HG02571 (cell line): Measurements from ENCODE around the gene LAMTOR2.
"Not testable (repeated sequence)": the region's sequence is repeated elsewhere in the genome, so short reads cannot be mapped to it uniquely, and the experiment has no call there.

ENCODE experiments used
- ATAC-seq: cut with Tn5 transposase; IDR thresholded peaks from one replicate; pipeline ENCODE4 v1.9.1; 2021; ENCODE audit warnings: mild to moderate bottlenecking, moderate library complexity; ENCODE audit not compliant: unreplicated experiment

The LAMTOR2 gene

DNA sequence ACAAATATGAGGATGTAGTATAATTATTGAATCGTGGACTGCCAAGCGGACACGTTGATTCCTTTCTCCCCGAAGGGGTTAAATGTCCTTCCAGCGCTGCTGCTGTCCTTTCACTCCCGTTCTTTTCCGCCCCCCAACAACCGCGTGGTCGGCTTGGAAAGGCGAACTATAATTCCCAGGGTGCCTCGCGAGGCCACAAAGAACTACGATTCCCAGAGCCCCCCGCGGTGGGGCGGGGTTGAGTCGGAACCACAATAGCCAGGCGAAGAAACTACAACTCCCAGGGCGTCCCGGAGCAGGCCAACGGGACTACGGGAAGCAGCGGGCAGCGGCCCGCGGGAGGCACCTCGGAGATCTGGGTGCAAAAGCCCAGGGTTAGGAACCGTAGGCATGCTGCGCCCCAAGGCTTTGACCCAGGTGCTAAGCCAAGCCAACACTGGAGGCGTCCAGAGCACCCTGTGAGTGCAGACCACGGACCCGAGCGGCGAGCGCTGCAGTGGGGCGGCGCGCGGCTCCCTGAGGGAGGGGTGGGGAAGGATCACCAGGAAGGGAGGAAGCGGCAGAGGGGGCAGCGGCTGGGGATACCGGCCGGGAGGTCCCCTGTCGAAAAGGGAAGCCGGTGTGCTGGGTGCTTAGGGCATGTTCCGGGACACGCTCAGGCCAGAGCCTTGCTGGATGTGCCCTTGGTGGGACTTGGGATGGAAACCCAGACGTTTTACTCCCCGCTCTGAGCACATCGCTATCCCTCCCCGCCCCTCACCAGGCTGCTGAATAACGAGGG lies at the start of gene LAMTOR2:
TSS of gene LAMTOR2 (plus strand) at position 283 of the 781 bp plus-strand sequence. CDS start at position 391, 108 bp downstream.
- peak; percentile 66 for ATAC-seq

DNA sequence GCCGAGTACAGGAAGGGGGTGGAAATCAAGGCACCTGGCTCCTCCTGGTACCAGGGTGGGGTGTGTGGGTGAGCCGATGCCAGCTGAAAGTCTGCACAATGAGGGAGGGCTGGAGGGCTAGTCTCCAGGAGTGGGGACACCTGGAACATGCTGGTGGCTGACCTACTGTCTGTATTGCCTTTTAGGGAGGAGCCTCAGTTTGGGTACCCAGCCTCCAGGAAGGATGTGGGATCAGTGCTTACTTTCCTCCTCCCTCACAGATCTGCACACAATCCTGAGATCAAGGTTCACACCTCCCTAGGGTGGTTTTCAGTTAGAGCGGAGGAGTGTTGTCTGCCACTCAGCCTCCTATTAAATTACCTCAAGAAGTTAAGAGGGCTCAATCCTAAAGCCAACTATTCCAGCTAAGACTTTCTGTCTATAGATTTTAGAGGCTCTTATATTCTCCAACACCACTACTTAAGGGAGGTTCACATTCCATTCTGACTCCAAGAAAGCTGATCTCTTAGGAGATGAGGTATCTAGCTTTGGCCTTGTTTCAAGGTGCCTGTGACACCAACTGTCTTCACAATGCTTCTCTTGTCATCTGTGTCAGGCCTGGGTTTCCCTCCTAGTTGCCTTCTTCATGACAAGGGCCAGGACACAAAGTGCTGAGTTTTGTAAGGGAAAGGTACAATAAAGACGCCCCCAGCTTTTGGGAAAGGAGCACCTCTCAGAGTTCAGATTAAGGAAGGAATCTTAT lies 49.6 kb upstream of the LAMTOR2 start:
- no peak for ATAC-seq

DNA sequence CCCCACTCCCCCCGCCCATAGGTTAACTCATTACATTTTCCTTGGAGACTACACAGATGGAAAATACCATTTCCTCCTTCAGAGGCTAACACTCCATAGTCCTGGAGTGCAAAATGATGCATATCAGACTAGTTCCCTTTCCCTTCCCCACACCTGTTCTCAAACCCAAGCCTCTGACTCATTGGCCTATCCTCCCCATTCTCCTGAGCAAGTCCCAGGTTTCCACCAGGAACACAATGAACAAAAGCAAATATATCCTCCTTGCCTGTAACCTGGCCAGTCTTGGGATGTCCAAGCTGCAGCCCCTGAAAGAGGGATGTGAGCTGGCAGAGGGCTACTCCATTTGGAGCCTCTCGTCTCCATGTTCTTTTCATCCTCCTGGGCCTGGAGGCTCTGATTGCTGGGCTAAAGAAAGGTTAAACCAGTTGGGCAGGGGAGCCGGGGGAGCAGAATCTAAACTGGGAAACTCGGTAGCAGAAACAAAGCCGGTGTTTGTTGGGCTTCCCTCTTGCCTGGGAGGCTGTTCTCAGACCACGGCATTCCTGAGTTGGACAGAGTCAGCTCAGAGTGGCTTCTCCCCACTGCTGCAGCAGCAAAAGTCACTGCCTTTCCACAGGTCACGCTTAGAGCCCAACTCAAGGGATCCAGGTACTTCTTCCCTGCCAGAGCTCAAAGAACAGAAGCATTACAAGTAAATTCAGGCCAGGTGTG lies 47.8 kb upstream of the LAMTOR2 start:
- ATAC-seq, result no peak

DNA sequence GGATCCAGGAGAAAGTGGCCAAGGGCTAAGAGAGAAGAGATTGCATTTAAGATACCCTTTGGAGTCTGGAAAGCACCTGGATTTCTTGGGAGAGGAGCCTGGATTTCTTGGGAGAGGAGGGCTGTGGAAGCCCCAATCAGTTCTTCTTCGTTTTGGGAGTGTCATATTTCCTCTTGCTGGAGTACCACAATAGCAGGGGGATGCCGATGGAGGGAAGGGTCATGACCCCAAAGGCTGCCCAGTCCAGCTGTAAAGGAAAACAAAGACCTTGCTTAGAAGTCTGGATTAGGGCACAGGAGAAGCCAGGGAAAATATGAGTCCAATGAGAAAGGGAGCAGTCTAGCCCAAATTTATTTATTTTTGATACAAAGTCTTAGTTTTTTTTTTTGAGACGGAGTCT lies 45.2 kb upstream of the LAMTOR2 start:
- no peak for ATAC-seq

DNA sequence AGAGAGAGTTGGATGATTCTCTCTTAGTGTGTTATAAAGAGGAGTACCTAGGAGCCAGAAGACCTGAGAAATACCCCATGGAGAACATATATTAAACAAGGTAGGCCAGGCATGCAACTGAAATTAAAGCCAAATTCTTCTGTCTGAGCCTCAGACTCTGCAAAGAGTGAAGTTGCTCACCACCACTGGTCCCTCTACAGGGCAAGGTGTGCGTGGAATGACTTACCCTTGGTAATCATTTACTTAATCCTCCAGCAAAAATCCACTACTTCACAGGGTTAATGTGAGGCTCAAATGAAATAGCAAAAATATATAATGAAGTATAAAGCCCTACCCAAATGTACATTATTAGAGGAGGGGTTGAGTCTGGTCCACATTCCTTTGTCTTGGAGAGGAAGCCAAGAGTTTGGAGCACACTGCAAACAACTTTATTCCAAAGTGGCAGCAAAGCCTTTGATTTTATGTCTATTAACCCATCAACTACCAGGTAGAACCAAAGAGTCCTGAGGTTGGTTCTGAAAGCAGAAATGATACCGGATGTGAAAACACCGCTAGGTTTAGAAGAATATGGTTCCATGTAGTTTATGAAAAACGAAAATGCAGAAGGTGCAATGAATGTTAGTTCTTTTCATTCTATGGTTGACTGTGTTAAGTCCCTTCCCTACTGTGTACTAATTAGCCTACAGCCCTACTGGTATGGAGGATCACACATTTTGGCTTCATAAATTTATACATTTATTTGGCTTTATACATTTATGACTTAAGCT lies 42.3 kb upstream of the LAMTOR2 start:
- ATAC-seq, result no peak

DNA sequence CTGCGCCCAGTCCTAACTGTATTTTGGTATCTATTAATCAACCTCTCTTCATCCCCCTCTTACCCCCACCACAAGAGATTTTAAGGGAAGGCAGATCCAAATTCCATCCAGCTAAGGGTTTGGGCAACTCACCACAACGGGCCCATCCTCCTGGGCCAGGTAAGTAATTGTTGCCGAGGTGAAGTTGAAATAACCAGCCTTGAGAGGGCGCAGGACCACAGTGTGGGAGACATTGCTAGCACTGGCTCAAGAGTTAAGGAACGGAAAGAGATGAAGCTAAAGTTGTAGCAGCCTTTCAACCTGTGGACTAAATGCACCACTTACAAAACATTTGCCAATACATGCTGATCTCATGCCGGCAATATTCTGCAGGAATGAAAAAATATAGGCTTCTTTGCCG lies 39.8 kb upstream of the LAMTOR2 start:
- ATAC-seq, result no peak

DNA sequence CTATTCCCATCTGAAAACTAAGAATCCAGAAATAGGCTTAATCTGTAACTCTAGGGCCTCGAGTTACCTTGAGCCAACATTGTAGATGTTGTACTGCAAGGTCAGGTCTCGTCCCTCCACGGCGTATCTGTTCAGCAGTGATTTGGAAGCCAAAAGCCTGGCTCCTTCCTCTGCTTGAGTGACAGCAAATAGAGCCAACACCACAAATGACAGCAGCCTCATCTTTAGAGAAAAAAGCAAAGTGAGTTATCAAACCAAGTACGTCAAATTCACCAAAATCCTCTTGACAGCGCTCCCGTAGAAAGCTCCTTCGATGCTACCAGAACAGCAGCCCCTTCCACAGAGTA lies 34.7 kb upstream of the LAMTOR2 start:
- no peak for ATAC-seq

DNA sequence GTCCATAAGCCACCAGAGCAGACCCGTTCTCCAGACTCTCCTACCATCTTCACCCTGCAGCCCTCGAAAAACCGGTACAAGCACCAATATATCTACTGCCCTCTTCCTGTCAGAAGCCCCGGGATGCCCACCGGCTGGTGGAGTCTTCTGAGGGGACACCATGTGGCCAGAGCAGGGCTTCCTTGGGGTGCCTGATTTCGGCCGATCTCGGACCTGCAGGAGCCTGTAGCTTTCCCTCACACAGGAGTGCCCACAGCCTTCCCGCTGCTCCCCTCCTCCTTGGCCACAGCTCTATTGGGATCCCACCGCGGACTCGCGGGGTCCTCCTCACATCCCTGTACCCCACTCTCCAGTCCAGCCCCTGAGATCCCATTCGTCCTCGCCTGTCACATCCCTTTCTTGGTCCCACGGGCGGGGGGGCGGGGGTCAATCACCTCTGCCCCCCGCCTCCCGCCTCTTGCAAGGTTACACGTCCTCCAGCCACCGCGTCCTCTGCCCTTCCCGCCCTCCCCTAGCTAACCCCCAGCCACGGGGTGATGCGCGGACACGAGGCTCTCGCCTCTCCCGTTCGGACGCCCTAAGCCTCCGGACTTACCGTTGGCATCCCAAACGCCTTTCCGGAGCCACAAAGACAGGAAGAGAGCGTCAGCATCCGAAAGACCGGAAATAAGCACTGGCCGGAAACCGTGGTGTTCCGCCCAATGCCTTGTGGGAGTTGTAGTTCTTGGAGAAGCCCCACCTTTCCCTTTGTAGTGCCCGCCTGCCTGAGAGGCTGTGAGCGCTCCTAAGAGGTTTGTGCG lies 34.1 kb upstream of the LAMTOR2 start, which contains the start of gene SSR2:
TSS of gene SSR2 (minus strand) at position 659 of the 800 bp plus-strand sequence. CDS start 784 bp downstream, outside the sequence.
- ATAC-seq, result peak; percentile 97

DNA sequence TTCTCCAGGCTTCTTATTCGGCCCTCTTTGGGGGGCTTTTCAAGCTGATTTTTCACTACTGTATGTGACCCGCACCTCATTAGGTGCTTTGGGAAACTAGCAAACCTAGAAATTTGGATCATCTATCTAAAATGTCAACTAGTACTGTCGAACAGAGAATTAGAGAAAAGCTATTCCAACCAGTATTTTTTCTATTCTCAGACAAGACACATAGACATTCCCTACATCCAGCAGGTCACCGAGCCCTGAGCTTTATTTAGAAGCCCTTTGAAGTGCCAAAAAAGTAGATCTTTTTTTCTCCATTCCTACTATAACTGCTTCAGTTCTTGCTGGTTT lies 33.5 kb upstream of the LAMTOR2 start:
- no peak for ATAC-seq

DNA sequence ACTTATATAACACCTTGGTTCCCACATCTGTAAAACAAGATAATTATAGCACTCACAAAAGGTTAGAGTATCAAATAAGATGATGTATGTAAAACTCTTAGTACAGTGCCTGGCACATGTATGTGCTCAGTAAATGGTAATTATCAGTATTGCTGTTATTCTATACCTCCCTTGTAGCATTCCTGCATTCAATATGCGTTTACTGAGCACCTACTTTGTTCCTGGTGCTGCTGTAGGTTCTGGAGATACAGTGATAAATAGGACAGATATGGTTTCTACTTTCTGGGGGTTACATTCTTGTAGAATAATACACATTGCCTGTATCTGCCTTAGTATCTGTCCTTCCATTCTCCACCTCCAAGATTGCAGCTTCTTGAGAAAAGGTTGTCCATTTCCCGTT lies 32.6 kb upstream of the LAMTOR2 start:
- no peak for ATAC-seq

DNA sequence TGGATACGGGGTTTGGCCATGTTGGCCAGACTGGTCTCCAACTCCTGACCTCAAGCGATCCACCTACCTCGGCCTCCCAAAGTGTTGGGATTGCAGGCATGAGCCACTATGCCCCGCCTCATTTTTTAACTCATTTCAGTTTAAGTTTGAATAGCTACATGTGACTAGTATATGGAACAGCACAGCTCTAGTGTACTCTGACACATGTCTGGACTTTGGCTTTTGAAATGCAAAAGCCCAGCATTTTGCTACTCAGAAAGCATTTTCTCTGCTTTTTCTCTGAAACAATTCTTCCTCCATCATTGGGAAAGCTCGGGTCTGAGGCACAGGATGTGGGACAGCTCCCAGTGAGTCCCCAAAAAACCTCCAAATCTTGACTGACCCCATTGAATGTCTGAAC lies 29.8 kb upstream of the LAMTOR2 start:
- no peak for ATAC-seq

DNA sequence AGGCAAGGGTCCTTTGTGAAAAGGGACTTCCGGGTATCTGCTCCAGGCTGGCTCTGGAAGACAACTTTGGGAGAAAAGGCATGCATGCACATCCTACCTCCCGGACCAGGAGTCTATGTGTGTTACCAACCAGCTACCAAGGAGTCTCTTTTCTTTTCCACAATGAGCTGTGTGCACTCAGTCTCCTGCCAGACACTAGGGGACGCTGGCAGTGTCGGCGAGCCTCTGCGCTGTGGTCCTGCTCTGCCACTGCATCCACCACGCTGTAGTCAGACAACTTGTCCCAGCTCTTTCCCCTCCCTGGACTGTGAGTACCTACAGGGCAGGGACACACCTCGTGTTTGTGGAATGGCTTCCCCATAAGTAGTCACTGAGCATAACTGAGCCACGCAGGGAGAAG lies 28.7 kb upstream of the LAMTOR2 start:
- no peak for ATAC-seq

DNA sequence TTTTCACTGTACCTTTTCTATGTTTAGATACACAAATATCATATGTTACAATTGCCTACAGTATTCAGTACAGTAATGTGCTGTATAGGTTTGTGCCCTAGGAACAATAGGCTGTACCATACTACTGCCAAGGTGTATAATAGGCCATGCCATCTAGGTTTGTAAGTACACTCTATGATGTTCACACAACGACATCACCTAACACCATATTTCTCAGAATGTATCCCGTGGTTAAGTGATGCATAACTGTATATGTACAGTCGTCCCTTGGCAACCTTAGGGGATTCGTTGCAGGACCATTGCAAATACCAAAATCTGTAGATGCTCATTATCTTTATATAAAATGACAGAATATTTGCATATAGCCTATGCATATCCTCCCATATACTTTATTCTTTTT lies 28.0 kb upstream of the LAMTOR2 start:
- no peak for ATAC-seq

DNA sequence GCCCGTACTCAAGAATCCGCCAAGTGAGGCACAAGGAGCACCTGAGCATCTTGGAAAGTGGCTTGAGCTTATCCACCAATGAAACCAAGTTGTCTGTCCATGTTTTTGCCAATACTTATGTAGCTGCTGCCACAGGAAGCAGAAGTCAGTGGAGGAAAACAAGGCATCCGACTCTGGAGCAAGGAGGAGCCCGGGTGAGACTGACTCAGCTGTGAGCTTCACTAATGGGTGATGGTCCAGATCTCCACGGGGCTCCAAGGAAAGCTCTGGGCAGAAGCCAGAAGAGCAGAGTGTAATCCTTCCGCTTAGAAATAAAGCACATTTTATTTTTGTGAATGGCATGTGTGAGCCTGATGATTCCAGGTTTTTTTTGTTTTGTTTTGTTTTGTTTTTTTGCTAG lies 21.6 kb upstream of the LAMTOR2 start:
- ATAC-seq, result no peak

DNA sequence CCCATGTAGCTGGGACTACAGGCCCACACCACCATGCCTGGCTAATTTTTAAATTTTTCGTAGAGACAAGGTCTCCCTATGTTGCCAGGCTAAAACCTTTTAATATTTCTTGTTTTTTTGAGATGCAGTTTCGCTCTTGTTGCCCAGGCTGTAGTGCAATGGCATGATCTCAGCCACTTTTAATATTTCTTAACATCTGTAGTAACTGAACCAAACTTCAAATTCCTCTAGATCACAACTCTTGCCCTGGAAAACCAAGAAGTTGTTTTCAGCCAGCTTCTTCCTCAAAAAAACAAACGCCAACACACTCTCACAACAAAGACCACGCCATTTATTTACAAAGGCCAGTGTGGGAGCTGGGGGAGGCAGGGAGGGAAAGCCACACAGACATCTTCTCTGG lies 19.6 kb upstream of the LAMTOR2 start:
- ATAC-seq, result not testable (repeated sequence)

DNA sequence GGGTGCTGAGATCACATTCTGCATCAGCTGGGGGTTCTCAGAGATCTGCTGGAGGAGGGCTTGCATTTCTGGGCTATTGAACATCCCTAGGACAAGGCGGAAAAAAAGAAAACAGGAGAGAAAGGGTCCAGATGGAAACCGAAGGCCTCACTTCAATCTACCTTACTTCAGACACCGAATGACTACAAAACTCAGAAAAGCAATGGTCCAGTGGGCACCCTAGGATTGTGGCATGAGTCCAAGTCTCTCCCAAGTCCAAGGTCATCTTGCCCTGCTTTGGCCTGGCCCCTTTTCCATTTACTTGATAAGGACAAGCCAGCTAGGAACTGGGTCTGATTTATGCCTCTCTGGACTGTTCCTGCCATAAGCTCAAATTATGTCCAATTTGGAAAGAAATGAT lies 11.8 kb upstream of the LAMTOR2 start:
- ATAC-seq, result no peak

DNA sequence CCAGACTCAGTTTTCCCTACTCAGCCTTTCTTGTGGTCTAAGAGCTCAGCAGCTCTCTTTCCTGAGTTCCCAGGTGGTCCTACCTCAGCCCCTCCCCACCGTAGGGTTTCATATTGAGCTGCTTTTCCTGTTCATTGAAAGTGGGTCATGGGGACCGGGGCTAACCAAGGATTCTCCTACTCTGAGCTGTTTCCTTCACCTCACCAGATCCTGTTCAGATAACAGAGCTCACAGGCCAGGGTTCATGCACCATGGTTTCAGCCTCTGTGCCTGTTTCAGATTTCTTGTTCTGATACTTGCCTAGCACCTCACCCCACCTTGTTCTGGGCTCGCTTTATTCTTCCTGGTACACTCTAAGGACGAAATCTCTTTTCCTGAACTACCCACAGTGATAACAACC lies 9.5 kb upstream of the LAMTOR2 start:
- no peak for ATAC-seq

DNA sequence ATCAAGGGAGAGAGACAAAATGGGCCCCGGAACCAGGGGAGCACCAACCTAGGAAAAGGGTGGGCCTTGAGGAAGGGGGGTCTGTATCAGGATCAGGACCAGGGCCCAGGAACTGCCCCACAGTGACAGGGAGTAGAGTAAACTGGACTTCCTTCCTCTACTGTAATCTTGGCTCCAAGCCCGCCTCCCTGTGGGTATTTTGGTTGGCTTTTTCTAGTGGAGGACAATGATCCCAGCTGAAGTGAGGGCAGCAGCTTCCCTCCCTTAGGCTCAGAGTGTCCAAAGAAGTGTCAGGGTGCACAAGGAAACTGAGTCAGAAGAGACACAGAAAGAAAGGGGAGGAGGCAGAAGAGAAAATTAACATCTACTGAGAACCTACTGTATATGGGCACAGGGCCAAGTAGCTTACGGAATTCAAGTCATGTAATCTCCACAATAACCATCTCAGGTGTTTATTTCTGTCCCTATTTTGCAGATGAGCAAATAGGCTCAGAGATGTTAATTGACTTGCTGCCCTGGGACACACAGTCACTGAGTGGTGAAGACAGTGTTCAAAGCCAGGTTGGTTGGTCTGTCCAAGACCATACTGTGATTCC lies 5.8 kb upstream of the LAMTOR2 start:
- no peak for ATAC-seq

DNA sequence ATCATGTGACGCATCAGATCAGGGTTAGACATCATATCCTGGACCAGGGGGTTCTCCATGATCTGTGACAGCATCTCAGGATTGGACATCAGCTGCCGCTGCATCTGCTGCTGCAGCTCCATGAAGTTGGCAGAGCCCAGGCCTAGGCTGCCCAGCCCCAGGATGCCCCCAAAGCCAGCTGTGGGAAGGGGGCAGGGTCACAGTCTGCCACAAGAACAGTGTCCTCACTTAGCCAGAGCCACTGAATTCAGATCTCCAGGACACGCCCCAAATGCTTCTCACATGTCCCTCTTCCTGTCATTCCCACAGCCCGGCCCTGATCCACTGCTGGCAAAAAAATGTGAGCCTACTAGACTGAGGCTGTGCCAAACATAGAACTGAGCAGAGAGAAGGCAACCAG lies 4.2 kb upstream of the LAMTOR2 start:
- ATAC-seq, result no peak
